SU-DHL-6 (cell line): ENCODE measurements around the gene GPR152.

Experiments
- H2AFZ ChIP-seq: fragments of 200-600 bp; sonication (generic); 2 replicates; pipeline ENCODE4 v1.6.1; 2014; ENCODE audit warnings: low read depth, mild to moderate bottlenecking, moderate library complexity, mixed read lengths, antibody characterized with exemption, low read length; ENCODE audit not compliant: severe bottlenecking
- H3F3A ChIP-seq: fragments of 200-600 bp; shearing (Covaris generic); 2 replicates; pipeline ENCODE4 v1.6.0; 2016; ENCODE audit warnings: antibody characterized with exemption, mild to moderate bottlenecking; ENCODE audit not compliant: insufficient read depth
- H3K27ac ChIP-seq: fragments of 200-600 bp; sonication (generic); 2 replicates; pipeline ENCODE4 v1.5.1; 2016; ENCODE audit warnings: low read depth, mild to moderate bottlenecking, low read length, moderate library complexity, mixed read lengths
- H3K27me3 ChIP-seq: fragments of 200-600 bp; sonication (generic), shearing (Covaris generic); 2 replicates; pipeline ENCODE4 v1.6.0; 2014; ENCODE audit warnings: mild to moderate bottlenecking, low read length
- H3K36me3 ChIP-seq: fragments of 200-600 bp; sonication (generic); 2 replicates; pipeline ENCODE4 v1.6.1; 2014; ENCODE audit warnings: mild to moderate bottlenecking, low read length, mixed read lengths
- H3K4me2 ChIP-seq: fragments of 300-600, 200-600 bp; shearing (Covaris generic), sonication (generic); 2 replicates; pipeline ENCODE4 v1.6.0; 2014; ENCODE audit warnings: low read length, low read depth, mild to moderate bottlenecking; ENCODE audit not compliant: poor library complexity, severe bottlenecking
- H3K4me3 ChIP-seq: fragments of 200-600 bp; sonication (generic); 2 replicates; pipeline ENCODE4 v1.5.1; 2014; ENCODE audit warnings: antibody characterized with exemption, low read length, mild to moderate bottlenecking, mixed read lengths; ENCODE audit not compliant: insufficient read depth, poor library complexity, severe bottlenecking
- H3K79me2 ChIP-seq: fragments of 200-600 bp; sonication (generic); 2 replicates; pipeline ENCODE4 v1.6.1; 2014; ENCODE audit warnings: mild to moderate bottlenecking, low read length, moderate library complexity; ENCODE audit not compliant: insufficient read depth
- H3K9ac ChIP-seq: fragments of 200-600 bp; sonication (generic); 2 replicates; pipeline ENCODE4 v1.7.0; 2014; ENCODE audit warnings: mild to moderate bottlenecking, low read length
- H3K9me2 ChIP-seq: fragments of 200-600 bp; sonication (generic); replicated peaks from 2 replicates; pipeline ENCODE4 v1.6.1; 2014; ENCODE audit warnings: low read length; ENCODE audit not compliant: insufficient read depth
- H3K9me3 ChIP-seq: fragments of 200-600 bp; sonication (generic); 2 replicates; pipeline ENCODE4 v1.6.1; 2014; ENCODE audit warnings: low read length, mixed read lengths; ENCODE audit not compliant: insufficient read depth
- H4K20me1 ChIP-seq: fragments of 200-600 bp; sonication (generic); 2 replicates; pipeline ENCODE4 v1.6.1; 2014; ENCODE audit warnings: low read depth, mild to moderate bottlenecking, antibody characterized with exemption, low read length, moderate library complexity, mixed read lengths
- CTCF ChIP-seq: fragments of 200-600 bp; sonication (generic); IDR thresholded peaks from one replicate; pipeline ENCODE4 v1.5.1; 2017; ENCODE audit warnings: antibody characterized with exemption, mild to moderate bottlenecking, low read length, moderate library complexity; ENCODE audit not compliant: insufficient read depth, poor library complexity, severe bottlenecking
- EZH2phosphoT487 ChIP-seq: fragments of 200-600 bp; sonication (generic), shearing (Covaris generic); conservative IDR thresholded peaks from 2 replicates; pipeline ENCODE4 v1.6.1; 2018; ENCODE audit warnings: mild to moderate bottlenecking, antibody characterized with exemption, low read length, moderate library complexity, mixed read lengths

GPR152 gene

GRCh38 chr11:67468456-67468758 lies 15.9 kb upstream of the GPR152 start:
- TF ChIP-seq CTCF (no peak), EZH2phosphoT487 (no peak)
- Histone ChIP-seq H3F3A (peaks cover 34% of the 10 kb centered on the region), H3K79me2 (peaks cover 20% of the 10 kb centered on the region), H3K4me2 (peak overlapping the region; percentile 89), H4K20me1 (no peaks in the 10 kb centered on the region), H3K27me3 (no peaks in the 10 kb centered on the region), H3K27ac (peak overlapping the region; percentile 94), H3K36me3 (no peaks in the 10 kb centered on the region), H3K9me2 (no peaks in the 10 kb centered on the region), H3K9ac (peak overlapping the region; percentile 96), H2AFZ (no peak overlapping the region), H3K9me3 (no peaks in the 10 kb centered on the region), H3K4me3 (peak overlapping the region; percentile 86)

GRCh38 chr11:67468056-67468455 lies 15.5 kb upstream of the GPR152 start:
- H3K9me3 ChIP-seq: no peaks in the 10 kb centered on the region
- no peaks in the 10 kb centered on the region for H3K27me3 ChIP-seq
- H3K27ac ChIP-seq: peak overlapping the region; percentile 94
- H3K79me2 ChIP-seq: peaks cover 20% of the 10 kb centered on the region
- no peak overlapping the region for H2AFZ ChIP-seq
- H3K4me3 ChIP-seq: peak overlapping the region; percentile 86
- no peaks in the 10 kb centered on the region for H4K20me1 ChIP-seq
- TF ChIP-seq EZH2phosphoT487 (no peak), CTCF (no peak)
- peak overlapping the region; percentile 96 for H3K9ac ChIP-seq
- H3K9me2 ChIP-seq: no peaks in the 10 kb centered on the region
- H3K4me2 ChIP-seq: peak overlapping the region; percentile 89
- no peaks in the 10 kb centered on the region for H3K36me3 ChIP-seq
- H3F3A ChIP-seq: peaks cover 37% of the 10 kb centered on the region

GRCh38 chr11:67466962-67467771 lies 14.6 kb upstream of the GPR152 start:
- Histone ChIP-seq H4K20me1 (no peaks in the 10 kb centered on the region), H3K9me2 (no peaks in the 10 kb centered on the region), H3K4me2 (peak overlapping the region; percentile 89), H3K27me3 (no peaks in the 10 kb centered on the region), H3K27ac (peak overlapping the region; percentile 94), H2AFZ (no peak overlapping the region), H3K9ac (peak overlapping the region; percentile 96), H3K79me2 (peaks cover 20% of the 10 kb centered on the region), H3K36me3 (no peaks in the 10 kb centered on the region), H3K9me3 (no peaks in the 10 kb centered on the region), H3F3A (peaks cover 37% of the 10 kb centered on the region), H3K4me3 (peak overlapping the region; percentile 86)
- no peak for TF ChIP-seq CTCF
- TF ChIP-seq EZH2phosphoT487: no peak
